WI38 (cell line): Measurements from ENCODE around the gene PYDC1.
A peak's percentile ranks its signal among the peaks of the same experiment; 100 is the strongest.

ENCODE experiments used
- H3K4me3 ChIP-seq: 2 replicates; pipeline ENCODE4 v1.5.1; 2011; ENCODE audit warnings: low read depth, mild to moderate bottlenecking, control low read depth, low read length
- TF ChIP-seq, protein P1 (sequence below): IDR thresholded peaks from 2 replicates; pipeline ENCODE4 v1.5.1; 2012; ENCODE audit warnings: low read depth, mild to moderate bottlenecking, control low read depth, low read length

The PYDC1 gene

GRCh38 chr16:31221357-31222160 is 4.6 kb upstream of the PYDC1 start:
- no peak overlapping the region for H3K4me3 ChIP-seq

DNA sequence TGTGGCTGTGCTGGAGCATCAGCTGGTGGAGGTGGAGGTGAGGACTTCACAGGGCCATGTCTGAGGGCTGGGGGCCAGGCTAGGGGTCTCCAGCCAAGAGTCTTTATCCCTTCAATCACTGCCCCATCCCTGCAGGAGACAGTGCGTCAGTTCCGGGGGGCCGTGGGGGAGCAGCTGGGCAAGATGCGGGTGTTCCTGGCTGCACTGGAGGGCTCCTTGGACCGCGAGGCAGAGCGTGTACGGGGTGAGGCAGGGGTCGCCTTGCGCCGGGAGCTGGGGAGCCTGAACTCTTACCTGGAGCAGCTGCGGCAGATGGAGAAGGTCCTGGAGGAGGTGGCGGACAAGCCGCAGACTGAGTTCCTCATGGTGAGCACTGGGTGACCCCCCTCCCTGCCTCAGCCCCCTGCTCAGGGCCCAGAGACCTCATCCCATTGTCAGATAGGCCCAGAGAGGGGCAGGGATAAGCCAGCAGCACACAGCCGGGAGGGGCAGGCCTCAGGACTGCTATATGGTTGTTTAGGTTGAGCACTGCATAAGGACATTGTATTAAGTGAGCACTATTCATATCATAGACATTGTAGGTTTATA is 2.3 kb upstream of the PYDC1 start:
- TF ChIP-seq, protein P1, sequence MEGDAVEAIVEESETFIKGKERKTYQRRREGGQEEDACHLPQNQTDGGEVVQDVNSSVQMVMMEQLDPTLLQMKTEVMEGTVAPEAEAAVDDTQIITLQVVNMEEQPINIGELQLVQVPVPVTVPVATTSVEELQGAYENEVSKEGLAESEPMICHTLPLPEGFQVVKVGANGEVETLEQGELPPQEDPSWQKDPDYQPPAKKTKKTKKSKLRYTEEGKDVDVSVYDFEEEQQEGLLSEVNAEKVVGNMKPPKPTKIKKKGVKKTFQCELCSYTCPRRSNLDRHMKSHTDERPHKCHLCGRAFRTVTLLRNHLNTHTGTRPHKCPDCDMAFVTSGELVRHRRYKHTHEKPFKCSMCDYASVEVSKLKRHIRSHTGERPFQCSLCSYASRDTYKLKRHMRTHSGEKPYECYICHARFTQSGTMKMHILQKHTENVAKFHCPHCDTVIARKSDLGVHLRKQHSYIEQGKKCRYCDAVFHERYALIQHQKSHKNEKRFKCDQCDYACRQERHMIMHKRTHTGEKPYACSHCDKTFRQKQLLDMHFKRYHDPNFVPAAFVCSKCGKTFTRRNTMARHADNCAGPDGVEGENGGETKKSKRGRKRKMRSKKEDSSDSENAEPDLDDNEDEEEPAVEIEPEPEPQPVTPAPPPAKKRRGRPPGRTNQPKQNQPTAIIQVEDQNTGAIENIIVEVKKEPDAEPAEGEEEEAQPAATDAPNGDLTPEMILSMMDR = no peak
- H3K4me3 ChIP-seq = no peak overlapping the region

More at GRCh38 chr16:31221357-31222160, 4.6 kb upstream of the PYDC1 start:
- TF ChIP-seq, protein P1 = no peak

DNA sequence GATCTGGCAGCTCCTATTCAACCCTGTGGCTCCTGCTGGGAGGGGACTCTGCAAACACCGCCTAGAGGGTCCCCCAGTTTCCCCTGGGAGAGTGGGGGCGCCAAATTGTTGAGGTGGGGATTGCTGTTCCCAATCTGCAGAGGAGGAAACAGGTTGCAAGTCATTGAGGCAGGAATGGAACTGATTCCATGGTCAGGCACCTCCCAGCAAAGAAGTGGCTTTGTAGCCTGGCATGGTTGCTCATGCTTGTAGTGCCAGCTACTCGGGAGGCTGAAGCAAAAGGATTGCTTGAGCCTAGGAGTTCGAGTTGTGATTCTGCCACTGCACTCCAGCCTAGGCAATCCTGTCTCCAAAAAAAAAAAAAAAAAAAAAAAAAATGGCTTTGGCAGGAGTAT is 198 bp upstream of the PYDC1 start:
- H3K4me3 ChIP-seq = no peak overlapping the region
- TF ChIP-seq, protein P1 = no peak

DNA sequence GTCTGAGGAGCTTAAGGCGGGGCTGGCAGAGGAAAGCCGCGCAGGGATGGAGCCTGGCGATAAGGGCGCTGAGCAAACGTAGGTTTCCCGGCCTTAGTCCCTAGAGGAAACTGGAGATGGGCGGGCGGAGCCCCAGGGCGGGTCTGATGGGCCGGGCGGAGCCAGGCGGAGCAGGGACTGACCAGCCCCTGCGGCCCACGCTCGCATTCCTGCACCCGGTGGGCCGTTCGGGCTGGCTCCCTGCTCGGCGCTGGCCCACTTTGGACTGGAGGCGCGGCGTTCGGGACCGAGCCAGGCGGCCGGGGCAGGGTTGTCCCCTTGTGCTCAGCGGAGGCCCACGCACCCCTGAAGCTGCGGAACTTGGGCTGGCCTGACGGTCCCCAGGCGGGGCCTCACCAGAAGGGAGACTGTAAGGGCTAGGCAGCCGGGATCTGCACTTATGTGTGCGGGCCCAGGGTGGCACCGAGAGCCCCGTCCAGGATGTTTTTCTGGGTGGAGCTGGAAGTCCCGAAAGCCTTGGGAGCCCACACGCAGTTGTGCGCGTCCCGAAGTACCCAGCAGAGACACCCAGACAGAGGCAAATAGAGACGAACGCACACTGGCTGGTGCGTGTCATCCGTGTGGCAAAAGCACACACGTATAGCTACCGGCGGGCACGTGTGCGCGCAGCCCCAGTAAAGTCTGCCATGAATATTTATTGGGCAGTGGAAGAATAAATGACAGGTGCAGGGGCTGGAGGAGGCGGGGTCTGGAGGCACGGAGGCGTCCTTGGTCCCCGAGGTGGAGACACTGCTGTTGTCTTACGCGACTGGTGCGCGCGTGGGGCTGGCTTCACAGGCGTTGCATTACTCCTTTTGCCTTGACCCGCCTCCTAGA is 1.4 kb downstream of the PYDC1 start:
- TF ChIP-seq, protein P1 = no peak
- peak overlapping the region; percentile 55 for H3K4me3 ChIP-seq

DNA sequence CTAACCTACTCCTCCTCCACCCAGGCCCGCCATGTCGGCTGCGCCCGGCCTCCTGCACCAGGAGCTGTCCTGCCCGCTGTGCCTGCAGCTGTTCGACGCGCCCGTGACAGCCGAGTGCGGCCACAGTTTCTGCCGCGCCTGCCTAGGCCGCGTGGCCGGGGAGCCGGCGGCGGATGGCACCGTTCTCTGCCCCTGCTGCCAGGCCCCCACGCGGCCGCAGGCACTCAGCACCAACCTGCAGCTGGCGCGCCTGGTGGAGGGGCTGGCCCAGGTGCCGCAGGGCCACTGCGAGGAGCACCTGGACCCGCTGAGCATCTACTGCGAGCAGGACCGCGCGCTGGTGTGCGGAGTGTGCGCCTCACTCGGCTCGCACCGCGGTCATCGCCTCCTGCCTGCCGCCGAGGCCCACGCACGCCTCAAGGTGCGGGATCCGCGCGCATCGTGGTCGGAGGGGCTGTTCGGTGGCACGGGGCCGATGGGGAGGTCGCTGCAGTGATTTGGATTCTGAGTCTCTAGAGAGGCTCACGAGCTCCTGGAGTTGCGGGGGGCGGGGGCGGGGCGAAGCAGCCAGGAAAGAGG is 2.1 kb downstream of the PYDC1 start:
- TF ChIP-seq, protein P1 = no peak
- peak overlapping the region; percentile 55 for H3K4me3 ChIP-seq

DNA sequence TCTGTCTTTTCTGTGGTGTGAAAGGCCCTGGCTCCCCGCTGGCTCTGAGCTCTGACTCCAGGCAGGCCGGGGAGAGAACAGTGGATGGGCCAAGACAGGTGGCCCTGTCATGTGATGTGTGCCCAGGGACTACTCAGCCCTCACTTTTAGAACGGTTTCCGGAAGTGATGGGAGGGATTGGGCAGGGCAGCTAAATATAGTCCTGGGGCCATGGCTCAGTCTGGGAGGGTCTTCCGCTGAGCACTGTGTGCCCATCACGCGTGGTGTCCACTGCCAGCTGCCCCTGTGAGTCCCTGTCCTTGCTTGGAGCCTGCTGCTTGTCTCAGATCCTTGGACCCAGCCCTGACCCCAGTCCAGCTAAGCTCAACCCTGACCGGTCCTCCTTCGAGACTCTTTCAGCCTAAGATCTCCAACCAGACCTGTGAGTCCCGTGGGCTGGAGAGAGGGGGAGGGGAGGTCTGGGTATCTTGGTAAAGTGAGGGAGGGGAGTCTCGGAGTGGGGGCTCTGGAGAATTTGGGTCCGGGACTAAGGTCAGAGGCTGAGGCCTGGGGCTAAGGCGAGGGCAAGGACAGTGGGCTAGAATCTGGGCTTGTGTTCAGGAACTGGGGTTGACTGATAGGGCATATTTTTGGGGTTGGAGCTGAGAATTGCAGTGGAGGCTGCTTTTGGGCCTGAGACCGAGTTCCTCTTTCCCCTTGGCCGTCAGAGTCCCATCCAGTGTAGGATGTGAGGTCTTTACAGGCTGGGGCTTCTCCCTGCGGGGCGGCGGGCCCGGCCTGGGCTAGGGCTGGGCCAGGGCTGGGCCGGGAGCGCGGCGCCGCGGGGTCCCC is 2.8 kb downstream of the PYDC1 start, which contains the start of gene TRIM72:
TSS of gene TRIM72 (plus strand) at position 243 of the 831 bp plus-strand sequence. CDS start 620 bp downstream, outside the sequence.
- H3K4me3 ChIP-seq = peak within 1 kb of the TSS; percentile 55

More for the DNA sequence above, 2.8 kb downstream of the PYDC1 start, which contains the start of gene TRIM72:
- TF ChIP-seq, protein P1 = no peak
